Uterus (tissue), 2 donors: Measurements from ENCODE around the gene OCEL1.

Experiments
- POLR2A ChIP-seq, 2 donors: fragments of 450-650 bp; IDR thresholded peaks; one replicate each; pipeline ENCODE4 v1.6.1; 2016; ENCODE audit warnings: antibody characterized with exemption in 2 of 2, mild to moderate bottlenecking in 1 of 2, moderate library complexity in 1 of 2
- TF ChIP-seq, protein P1 (sequence below), 4 experiments: fragments of 200-600 bp in 2 of 4; fragments of 450-650 bp in 2 of 4; sonication (generic) in 2 of 4; IDR thresholded peaks; one replicate each; pipeline ENCODE4 v1.5.1; 2016 to 2019; ENCODE audit warnings: antibody characterized with exemption in 4 of 4, mild to moderate bottlenecking in 2 of 4, moderate library complexity in 1 of 4

GRCh38 chr19:17215127-17215971 is 10.7 kb upstream of the OCEL1 start, which contains the start of gene USE1:
- TF ChIP-seq, protein P1, sequence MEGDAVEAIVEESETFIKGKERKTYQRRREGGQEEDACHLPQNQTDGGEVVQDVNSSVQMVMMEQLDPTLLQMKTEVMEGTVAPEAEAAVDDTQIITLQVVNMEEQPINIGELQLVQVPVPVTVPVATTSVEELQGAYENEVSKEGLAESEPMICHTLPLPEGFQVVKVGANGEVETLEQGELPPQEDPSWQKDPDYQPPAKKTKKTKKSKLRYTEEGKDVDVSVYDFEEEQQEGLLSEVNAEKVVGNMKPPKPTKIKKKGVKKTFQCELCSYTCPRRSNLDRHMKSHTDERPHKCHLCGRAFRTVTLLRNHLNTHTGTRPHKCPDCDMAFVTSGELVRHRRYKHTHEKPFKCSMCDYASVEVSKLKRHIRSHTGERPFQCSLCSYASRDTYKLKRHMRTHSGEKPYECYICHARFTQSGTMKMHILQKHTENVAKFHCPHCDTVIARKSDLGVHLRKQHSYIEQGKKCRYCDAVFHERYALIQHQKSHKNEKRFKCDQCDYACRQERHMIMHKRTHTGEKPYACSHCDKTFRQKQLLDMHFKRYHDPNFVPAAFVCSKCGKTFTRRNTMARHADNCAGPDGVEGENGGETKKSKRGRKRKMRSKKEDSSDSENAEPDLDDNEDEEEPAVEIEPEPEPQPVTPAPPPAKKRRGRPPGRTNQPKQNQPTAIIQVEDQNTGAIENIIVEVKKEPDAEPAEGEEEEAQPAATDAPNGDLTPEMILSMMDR (IDR thresholded peaks at IDR 0.05): peak in 1 of 4 experiments; percentile 12
- peak in 1 of 2 donors; percentile 56 for TF ChIP-seq POLR2A (IDR thresholded peaks at IDR 0.05)
